Body of pancreas (tissue), 4 donors: ENCODE measurements around the gene CASZ1.

Experiments used
- POLR2A ChIP-seq, 3 donors: fragments of 450-650 bp; IDR thresholded peaks; one replicate each; pipeline ENCODE4 v1.6.1; 2016; ENCODE audit warnings: antibody characterized with exemption in 3 of 3, mild to moderate bottlenecking in 2 of 3
- TF ChIP-seq, protein P1 (sequence below), 7 experiments: fragments of 450-650 bp in 4 of 7; fragments of 200-600 bp in 3 of 7; sonication (generic) in 3 of 7; IDR thresholded peaks; one replicate each; pipeline ENCODE4 v1.5.1; 2016 to 2019; ENCODE audit warnings: antibody characterized with exemption in 7 of 7

DNA sequence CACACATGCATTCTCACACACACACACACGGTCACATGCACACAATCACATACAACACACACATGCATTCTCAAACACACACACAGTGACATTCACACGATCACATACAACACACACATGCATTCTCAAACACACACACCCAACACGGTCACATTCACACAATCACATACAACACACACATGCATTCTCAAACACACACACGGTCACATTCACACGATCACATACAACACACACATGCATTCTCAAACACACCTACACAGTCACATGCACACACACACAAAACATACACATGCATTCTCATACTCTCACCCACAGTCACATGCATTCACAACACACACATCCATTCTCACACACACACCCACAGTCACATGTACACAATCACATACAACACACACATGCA is 135.0 kb downstream of the CASZ1 start:
- TF ChIP-seq, protein P1, sequence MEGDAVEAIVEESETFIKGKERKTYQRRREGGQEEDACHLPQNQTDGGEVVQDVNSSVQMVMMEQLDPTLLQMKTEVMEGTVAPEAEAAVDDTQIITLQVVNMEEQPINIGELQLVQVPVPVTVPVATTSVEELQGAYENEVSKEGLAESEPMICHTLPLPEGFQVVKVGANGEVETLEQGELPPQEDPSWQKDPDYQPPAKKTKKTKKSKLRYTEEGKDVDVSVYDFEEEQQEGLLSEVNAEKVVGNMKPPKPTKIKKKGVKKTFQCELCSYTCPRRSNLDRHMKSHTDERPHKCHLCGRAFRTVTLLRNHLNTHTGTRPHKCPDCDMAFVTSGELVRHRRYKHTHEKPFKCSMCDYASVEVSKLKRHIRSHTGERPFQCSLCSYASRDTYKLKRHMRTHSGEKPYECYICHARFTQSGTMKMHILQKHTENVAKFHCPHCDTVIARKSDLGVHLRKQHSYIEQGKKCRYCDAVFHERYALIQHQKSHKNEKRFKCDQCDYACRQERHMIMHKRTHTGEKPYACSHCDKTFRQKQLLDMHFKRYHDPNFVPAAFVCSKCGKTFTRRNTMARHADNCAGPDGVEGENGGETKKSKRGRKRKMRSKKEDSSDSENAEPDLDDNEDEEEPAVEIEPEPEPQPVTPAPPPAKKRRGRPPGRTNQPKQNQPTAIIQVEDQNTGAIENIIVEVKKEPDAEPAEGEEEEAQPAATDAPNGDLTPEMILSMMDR (IDR thresholded peaks at IDR 0.05): no peak
- TF ChIP-seq POLR2A (IDR thresholded peaks at IDR 0.05): no peak
